H7 (cell line): ENCODE data around the gene ADAM8. TPM values are rescaled to one million over a fixed set of nuclear protein-coding genes. Genes with fewer than 3 reads are reported as not detected.

Source experiments
- DNase-seq: peaks from one replicate; pipeline ENCODE4 v3.0.0; 2012
- H3K27me3 ChIP-seq: 2 replicates; pipeline ENCODE4 v1.6.0; 2011; ENCODE audit warnings: mild to moderate bottlenecking, low read length; ENCODE audit not compliant: control insufficient read depth, insufficient read depth
- H3K36me3 ChIP-seq: replicated peaks from 2 replicates; pipeline ENCODE4 v1.5.1; 2011; ENCODE audit warnings: low read length; ENCODE audit not compliant: control insufficient read depth, insufficient read depth
- H3K4me3 ChIP-seq: 2 replicates; pipeline ENCODE4 v1.5.1; 2011; ENCODE audit warnings: low read depth, mild to moderate bottlenecking, control low read depth, low read length, moderate library complexity; ENCODE audit not compliant: insufficient read depth
- total RNA-seq: library from RNA; depleted of rRNA; stranded (reverse); fragments of >200 nt; shearing (Covaris generic); gene quantifications from 2 replicates; pipeline ENCODE4 v1.2.3, GENCODE V29; 2014; rRNA removed

Gene ADAM8
- total RNA-seq, 1 experiment from 2014 or later, result 1.3 TPM

GRCh38 chr10:133221331-133221730 is 55.3 kb downstream of the ADAM8 start:
- H3K4me3 ChIP-seq, result no peak overlapping the region
- DNase-seq, result no peak
- no peaks in the 10 kb centered on the region for H3K36me3 ChIP-seq
- H3K27me3 ChIP-seq, result no peaks in the 10 kb centered on the region

- peak overlapping the region; percentile 9 for H3K4me3 ChIP-seq
- DNase-seq, result peak; percentile 97
- no peaks in the 10 kb centered on the region for H3K36me3 ChIP-seq
- H3K27me3 ChIP-seq, result no peaks in the 10 kb centered on the region
These were observed 56.9 kb downstream of the ADAM8 start for GRCh38 chr10:133219782-133220181.

GRCh38 chr10:133218891-133219290 is 57.8 kb downstream of the ADAM8 start:
- Histone ChIP-seq H3K27me3 (no peaks in the 10 kb centered on the region), H3K4me3 (no peak overlapping the region), H3K36me3 (no peaks in the 10 kb centered on the region)
- peak; percentile 72 for DNase-seq

GRCh38 chr10:133217800-133218589 is 58.7 kb downstream of the ADAM8 start:
- H3K27me3 ChIP-seq, result no peaks in the 10 kb centered on the region
- no peaks in the 10 kb centered on the region for H3K36me3 ChIP-seq
- no peak for DNase-seq
- H3K4me3 ChIP-seq, result no peak overlapping the region

GRCh38 chr10:133216776-133217175 is 59.9 kb downstream of the ADAM8 start:
- Histone ChIP-seq H3K4me3 (no peak overlapping the region), H3K36me3 (no peaks in the 10 kb centered on the region), H3K27me3 (no peaks in the 10 kb centered on the region)
- no peak for DNase-seq

- Histone ChIP-seq H3K27me3 (no peaks in the 10 kb centered on the region), H3K36me3 (no peaks in the 10 kb centered on the region), H3K4me3 (no peak overlapping the region)
- DNase-seq, result no peak
These were observed 61.1 kb downstream of the ADAM8 start for GRCh38 chr10:133215586-133215985.

GRCh38 chr10:133214468-133215410 is 61.9 kb downstream of the ADAM8 start:
- DNase-seq, result no peak
- H3K36me3 ChIP-seq, result no peaks in the 10 kb centered on the region
- no peaks in the 10 kb centered on the region for H3K27me3 ChIP-seq
- no peak overlapping the region for H3K4me3 ChIP-seq

GRCh38 chr10:133213641-133214467 is 62.8 kb downstream of the ADAM8 start:
- no peaks in the 10 kb centered on the region for H3K27me3 ChIP-seq
- H3K4me3 ChIP-seq, result no peak overlapping the region
- no peaks in the 10 kb centered on the region for H3K36me3 ChIP-seq
- DNase-seq, result no peak

- Histone ChIP-seq H3K4me3 (no peak overlapping the region), H3K36me3 (no peaks in the 10 kb centered on the region), H3K27me3 (no peaks in the 10 kb centered on the region)
- no peak for DNase-seq
These were observed 63.7 kb downstream of the ADAM8 start for GRCh38 chr10:133212853-133213494.

Other genes starting within 250 kb of the ADAM8 start
- gene ADGRA1, start 188.9 kb downstream of the ADAM8 start, total RNA-seq, result 0.37 and 0.62 TPM in 2 replicates
- gene KNDC1, start 116.6 kb downstream of the ADAM8 start, total RNA-seq, result 13.7 and 16.7 TPM in 2 replicates
- 8.8 and 13.4 TPM in 2 replicates for gene UTF1, start 46.7 kb downstream of the ADAM8 start, total RNA-seq
- gene VENTX, start 39.0 kb downstream of the ADAM8 start, total RNA-seq, result 25.0 and 29.2 TPM in 2 replicates
- gene TUBGCP2, start 32.0 kb upstream of the ADAM8 start, total RNA-seq, result 46.4 and 47.1 TPM in 2 replicates
- gene ZNF511, start 32.0 kb upstream of the ADAM8 start, total RNA-seq, result 46.9 and 48.7 TPM in 2 replicates
- gene CALY, start 60.0 kb upstream of the ADAM8 start, total RNA-seq, result 2.2 TPM in 1 of 2 replicates, not detected in the other
- gene PRAP1, start 70.5 kb upstream of the ADAM8 start, total RNA-seq, result not detected in 2 replicates
- gene FUOM, start 81.2 kb upstream of the ADAM8 start, total RNA-seq, result 27.2 and 50.5 TPM in 2 replicates
- 88.2 and 108 TPM in 2 replicates for gene ECHS1, start 96.5 kb upstream of the ADAM8 start, total RNA-seq
- 1.3 and 4.1 TPM in 2 replicates for gene PAOX, start 102.4 kb upstream of the ADAM8 start, total RNA-seq
- gene MTG1, start 117.3 kb upstream of the ADAM8 start, total RNA-seq, result 31.5 and 52.6 TPM in 2 replicates
- gene SPRN, start 147.8 kb upstream of the ADAM8 start, total RNA-seq, result 0.18 TPM in 1 of 2 replicates, not detected in the other
- gene SCART1, start 177.1 kb upstream of the ADAM8 start, total RNA-seq, result 0.03 and 0.44 TPM in 2 replicates